IPS-18a (cell line): Measurements from ENCODE around the gene MTCL3.

Experiments
- H3K27ac ChIP-seq: one replicate; pipeline ENCODE4 v1.5.1; 2013; ENCODE audit warnings: low read length
- H3K27me3 ChIP-seq: one replicate; pipeline ENCODE4 v1.6.1; 2013; ENCODE audit warnings: mild to moderate bottlenecking, low read length; ENCODE audit not compliant: control insufficient read depth, insufficient read depth
- H3K36me3 ChIP-seq: one replicate; pipeline ENCODE4 v1.6.1; 2013; ENCODE audit warnings: low read depth, low read length; ENCODE audit not compliant: control insufficient read depth
- H3K4me1 ChIP-seq: one replicate; pipeline ENCODE4 v1.6.1; 2013; ENCODE audit warnings: low read depth, low read length; ENCODE audit not compliant: control insufficient read depth
- H3K4me3 ChIP-seq: one replicate; pipeline ENCODE4 v1.5.1; 2013; ENCODE audit warnings: low read length
- H3K9ac ChIP-seq: one replicate; pipeline ENCODE4 v1.6.1; 2013; ENCODE audit warnings: mild to moderate bottlenecking, low read length, moderate library complexity
- H3K9me3 ChIP-seq: one replicate; pipeline ENCODE4 v1.6.1; 2013; ENCODE audit warnings: low read depth, low read length; ENCODE audit not compliant: control insufficient read depth

MTCL3 gene

GRCh38 chr6:127464161-127464880 is 54.8 kb downstream of the MTCL3 start:
- Histone ChIP-seq H3K36me3 (no peaks in the 10 kb centered on the region), H3K27me3 (no peaks in the 10 kb centered on the region), H3K9ac (no peak overlapping the region), H3K9me3 (no peaks in the 10 kb centered on the region), H3K4me1 (peaks cover 4% of the 10 kb centered on the region), H3K27ac (no peak overlapping the region), H3K4me3 (no peak overlapping the region)

GRCh38 chr6:127463056-127463455 is 56.1 kb downstream of the MTCL3 start:
- H3K27me3 ChIP-seq, result no peaks in the 10 kb centered on the region
- no peak overlapping the region for H3K9ac ChIP-seq
- H3K4me1 ChIP-seq, result peaks cover 15% of the 10 kb centered on the region
- no peaks in the 10 kb centered on the region for H3K36me3 ChIP-seq
- H3K27ac ChIP-seq, result no peak overlapping the region
- no peaks in the 10 kb centered on the region for H3K9me3 ChIP-seq
- no peak overlapping the region for H3K4me3 ChIP-seq

GRCh38 chr6:127462376-127462775 is 56.8 kb downstream of the MTCL3 start:
- H3K9ac ChIP-seq, result no peak overlapping the region
- H3K27me3 ChIP-seq, result no peaks in the 10 kb centered on the region
- no peak overlapping the region for H3K4me3 ChIP-seq
- no peak overlapping the region for H3K27ac ChIP-seq
- H3K36me3 ChIP-seq, result no peaks in the 10 kb centered on the region
- H3K9me3 ChIP-seq, result no peaks in the 10 kb centered on the region
- H3K4me1 ChIP-seq, result peaks cover 22% of the 10 kb centered on the region

- no peak overlapping the region for H3K27ac ChIP-seq
- H3K4me3 ChIP-seq, result no peak overlapping the region
- no peaks in the 10 kb centered on the region for H3K9me3 ChIP-seq
- no peak overlapping the region for H3K9ac ChIP-seq
- no peaks in the 10 kb centered on the region for H3K27me3 ChIP-seq
- H3K36me3 ChIP-seq, result no peaks in the 10 kb centered on the region
- peaks cover 25% of the 10 kb centered on the region for H3K4me1 ChIP-seq
Measured at GRCh38 chr6:127460465-127460864, 58.7 kb downstream of the MTCL3 start.

- Histone ChIP-seq H3K9me3 (no peaks in the 10 kb centered on the region), H3K4me1 (peaks cover 25% of the 10 kb centered on the region), H3K4me3 (no peak within 1 kb of the TSS), H3K27me3 (no peaks in the 10 kb centered on the region), H3K27ac (no peak within 1 kb of the TSS), H3K9ac (no peak within 1 kb of the TSS), H3K36me3 (no peaks in the 10 kb centered on the region)
Measured at GRCh38 chr6:127459231-127459641, 59.9 kb downstream of the MTCL3 start, which contains the start of gene KIAA0408. TSS of gene KIAA0408 (minus strand) at chr6:127459389. CDS start at chr6:127453981, 5,408 bp downstream.

- Histone ChIP-seq H3K27ac (no peak overlapping the region), H3K9ac (no peak overlapping the region), H3K4me1 (peaks cover 25% of the 10 kb centered on the region), H3K4me3 (no peak overlapping the region), H3K9me3 (no peaks in the 10 kb centered on the region), H3K36me3 (no peaks in the 10 kb centered on the region), H3K27me3 (no peaks in the 10 kb centered on the region)
Measured at GRCh38 chr6:127458817-127459216, 60.3 kb downstream of the MTCL3 start.

GRCh38 chr6:127458222-127458621 is 60.9 kb downstream of the MTCL3 start:
- Histone ChIP-seq H3K9me3 (no peaks in the 10 kb centered on the region), H3K27ac (no peak overlapping the region), H3K9ac (no peak overlapping the region), H3K36me3 (peaks cover 3% of the 10 kb centered on the region), H3K4me1 (peaks cover 25% of the 10 kb centered on the region), H3K4me3 (no peak overlapping the region), H3K27me3 (no peaks in the 10 kb centered on the region)

GRCh38 chr6:127457456-127458064 is 61.6 kb downstream of the MTCL3 start:
- Histone ChIP-seq H3K27me3 (no peaks in the 10 kb centered on the region), H3K9me3 (no peaks in the 10 kb centered on the region), H3K9ac (no peak overlapping the region), H3K36me3 (peaks cover 4% of the 10 kb centered on the region), H3K4me1 (peaks cover 25% of the 10 kb centered on the region), H3K4me3 (no peak overlapping the region), H3K27ac (no peak overlapping the region)

- no peak overlapping the region for H3K4me3 ChIP-seq
- no peaks in the 10 kb centered on the region for H3K27me3 ChIP-seq
- H3K9me3 ChIP-seq, result no peaks in the 10 kb centered on the region
- H3K9ac ChIP-seq, result no peak overlapping the region
- H3K4me1 ChIP-seq, result peaks cover 25% of the 10 kb centered on the region
- peaks cover 4% of the 10 kb centered on the region for H3K36me3 ChIP-seq
- H3K27ac ChIP-seq, result no peak overlapping the region
Measured at GRCh38 chr6:127456465-127456864, 62.7 kb downstream of the MTCL3 start.

- H3K9me3 ChIP-seq, result no peaks in the 10 kb centered on the region
- peaks cover 13% of the 10 kb centered on the region for H3K36me3 ChIP-seq
- no peak overlapping the region for H3K4me3 ChIP-seq
- H3K27ac ChIP-seq, result no peak overlapping the region
- no peaks in the 10 kb centered on the region for H3K27me3 ChIP-seq
- H3K9ac ChIP-seq, result no peak overlapping the region
- H3K4me1 ChIP-seq, result peaks cover 19% of the 10 kb centered on the region
Measured at GRCh38 chr6:127453845-127454619, 65.1 kb downstream of the MTCL3 start.

GRCh38 chr6:127452803-127453202 is 66.3 kb downstream of the MTCL3 start:
- peaks cover 8% of the 10 kb centered on the region for H3K4me1 ChIP-seq
- no peaks in the 10 kb centered on the region for H3K27me3 ChIP-seq
- no peak overlapping the region for H3K27ac ChIP-seq
- H3K4me3 ChIP-seq, result no peak overlapping the region
- H3K9me3 ChIP-seq, result no peaks in the 10 kb centered on the region
- H3K36me3 ChIP-seq, result peaks cover 18% of the 10 kb centered on the region
- no peak overlapping the region for H3K9ac ChIP-seq
